ENCODE results near the gene CEP128.

The CEP128 gene

DNA sequence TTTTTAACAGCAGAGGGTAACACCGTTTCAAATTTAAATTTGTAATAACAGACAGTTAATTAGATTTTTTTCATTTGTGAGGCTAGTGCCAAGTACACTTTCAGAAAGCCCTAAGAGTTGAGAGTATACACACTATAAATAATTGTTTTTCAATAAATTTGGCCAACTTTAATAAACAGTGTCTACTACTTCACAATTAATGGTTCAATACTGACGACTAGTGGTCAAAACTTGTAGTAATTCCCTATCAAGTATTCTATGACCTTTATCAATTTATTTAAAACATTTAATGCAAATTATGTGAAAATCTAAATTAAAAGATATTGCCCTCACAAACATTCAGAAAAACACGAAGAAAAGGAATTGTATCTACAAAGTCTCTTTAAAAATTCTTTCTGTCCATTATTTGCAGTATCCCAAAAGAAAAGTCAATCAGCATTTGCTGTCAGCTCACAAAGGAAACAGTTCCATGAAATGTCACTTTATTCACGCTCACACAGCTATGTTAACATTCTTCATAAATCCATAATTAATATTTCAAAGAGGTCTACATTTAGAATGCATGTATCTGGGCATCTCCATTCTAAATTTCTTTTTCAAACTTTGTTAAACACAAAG is 91.2 kb downstream of the CEP128 start:
- no peaks in the 10 kb centered on the region for H3K9me3 Mint-ChIP-seq
- no peak overlapping the region for H3K27ac Mint-ChIP-seq (ENCODE audit: low read depth)
- no peak overlapping the region for H3K4me3 Mint-ChIP-seq
- DNase-seq (ENCODE audit: low spot score in 2 of 2) (no peak), ATAC-seq (replicated peaks; ENCODE audit: extremely low read depth, poor library complexity, severe bottlenecking) (no peak)
- H3K27me3 Mint-ChIP-seq = no peaks in the 10 kb centered on the region
- peaks cover 1% of the 10 kb centered on the region for H3K36me3 Mint-ChIP-seq (ENCODE audit: insufficient read depth)
- H3K4me1 Mint-ChIP-seq = no peaks in the 10 kb centered on the region

DNA sequence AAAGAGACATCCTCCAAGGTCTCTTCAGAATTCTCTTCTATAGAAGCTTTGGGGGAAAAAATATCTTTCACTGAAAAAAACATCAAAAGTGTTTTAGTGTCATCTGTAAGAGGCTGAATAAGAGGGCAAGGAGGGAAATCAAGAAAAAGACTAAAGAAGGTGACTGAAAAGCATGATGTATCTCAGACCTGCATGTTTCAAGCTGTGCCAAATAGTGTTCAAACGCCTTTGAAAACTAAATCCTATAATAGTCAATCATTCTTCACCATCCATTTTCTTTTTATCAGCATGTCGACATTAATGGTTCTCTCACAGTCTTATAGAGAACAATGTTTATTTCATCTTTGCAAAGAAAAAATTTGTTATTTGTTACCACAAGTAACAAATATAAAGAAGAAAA is 94.5 kb downstream of the CEP128 start:
- Mint-ChIP-seq H3K9me3 (no peaks in the 10 kb centered on the region), H3K27ac (ENCODE audit: low read depth) (no peak overlapping the region), H3K36me3 (ENCODE audit: insufficient read depth) (no peaks in the 10 kb centered on the region), H3K4me1 (no peaks in the 10 kb centered on the region), H3K27me3 (no peaks in the 10 kb centered on the region), H3K4me3 (no peak overlapping the region)
- DNase-seq (ENCODE audit: low spot score in 2 of 2) (no peak), ATAC-seq (replicated peaks; ENCODE audit: extremely low read depth, poor library complexity, severe bottlenecking) (no peak)

DNA sequence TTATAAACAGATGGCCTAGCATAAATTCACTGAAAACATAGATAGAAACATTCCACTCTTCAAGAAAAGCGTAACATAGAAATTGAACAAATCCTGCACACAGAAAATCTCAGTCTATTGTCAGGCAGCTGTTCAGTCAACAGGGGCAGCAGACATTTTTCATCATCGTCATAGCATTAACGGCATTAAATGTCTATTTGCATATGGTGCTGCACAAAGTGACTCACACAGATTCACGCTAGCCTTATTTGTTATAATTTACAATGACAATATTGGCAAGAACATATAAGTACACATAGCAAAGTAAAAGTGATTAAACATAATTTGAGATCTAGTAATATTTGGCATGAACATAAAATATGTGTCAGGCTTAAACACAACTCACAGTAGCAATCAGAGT is 95.7 kb downstream of the CEP128 start:
- Mint-ChIP-seq H3K9me3 (no peaks in the 10 kb centered on the region), H3K4me1 (no peaks in the 10 kb centered on the region), H3K4me3 (no peak overlapping the region), H3K36me3 (ENCODE audit: insufficient read depth) (no peaks in the 10 kb centered on the region), H3K27me3 (no peaks in the 10 kb centered on the region), H3K27ac (ENCODE audit: low read depth) (no peak overlapping the region)
- DNase-seq (ENCODE audit: low spot score in 2 of 2) (no peak), ATAC-seq (replicated peaks; ENCODE audit: extremely low read depth, poor library complexity, severe bottlenecking) (no peak)

DNA sequence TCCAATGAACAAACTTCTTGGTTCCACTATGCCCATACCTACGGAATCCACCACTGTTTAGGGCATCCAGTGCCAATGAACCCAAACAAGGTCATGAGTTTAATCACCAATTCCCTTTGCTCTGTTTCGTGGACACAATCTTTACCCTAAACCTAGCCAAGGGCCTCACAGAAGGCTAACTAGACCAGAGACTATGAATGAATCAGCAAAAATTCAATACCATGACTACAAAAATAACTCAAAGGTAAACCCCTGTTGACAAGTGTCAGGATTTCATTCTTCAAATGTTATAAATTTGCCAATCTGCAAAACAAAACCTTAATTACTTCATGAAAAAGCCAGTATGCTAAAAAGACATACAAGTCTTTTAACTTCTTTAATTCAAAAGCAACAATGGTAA is 96.7 kb downstream of the CEP128 start:
- H3K9me3 Mint-ChIP-seq = no peaks in the 10 kb centered on the region
- DNase-seq (ENCODE audit: low spot score in 2 of 2) (no peak), ATAC-seq (replicated peaks; ENCODE audit: extremely low read depth, poor library complexity, severe bottlenecking) (no peak)
- H3K36me3 Mint-ChIP-seq (ENCODE audit: insufficient read depth) = no peaks in the 10 kb centered on the region
- H3K27ac Mint-ChIP-seq (ENCODE audit: low read depth) = no peak overlapping the region
- no peaks in the 10 kb centered on the region for H3K27me3 Mint-ChIP-seq
- no peaks in the 10 kb centered on the region for H3K4me1 Mint-ChIP-seq
- no peak overlapping the region for H3K4me3 Mint-ChIP-seq

DNA sequence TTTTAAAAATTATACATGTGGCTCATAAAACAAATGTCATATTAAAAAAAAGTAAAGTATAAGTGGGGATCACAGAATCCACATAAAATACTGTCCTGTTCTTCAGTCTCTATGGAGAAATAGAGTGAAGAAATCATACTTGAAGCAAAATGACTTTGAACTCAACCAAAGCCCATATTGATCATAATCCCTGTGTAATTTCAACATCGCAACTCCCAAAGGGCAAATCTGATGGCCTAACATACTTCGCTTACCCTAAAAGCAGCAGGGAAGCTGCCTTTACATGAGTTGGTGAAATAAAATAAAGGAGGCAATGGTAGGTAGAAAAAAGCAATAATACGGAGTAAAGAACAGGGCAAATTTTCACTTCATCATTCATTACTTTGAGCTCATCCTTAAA is 101.8 kb downstream of the CEP128 start:
- DNase-seq (ENCODE audit: low spot score in 2 of 2) (no peak), ATAC-seq (replicated peaks; ENCODE audit: extremely low read depth, poor library complexity, severe bottlenecking) (no peak)
- Mint-ChIP-seq H3K27ac (ENCODE audit: low read depth) (no peak overlapping the region), H3K9me3 (no peaks in the 10 kb centered on the region), H3K36me3 (ENCODE audit: insufficient read depth) (peaks cover 1% of the 10 kb centered on the region), H3K27me3 (no peaks in the 10 kb centered on the region), H3K4me1 (no peaks in the 10 kb centered on the region), H3K4me3 (no peak overlapping the region)

DNA sequence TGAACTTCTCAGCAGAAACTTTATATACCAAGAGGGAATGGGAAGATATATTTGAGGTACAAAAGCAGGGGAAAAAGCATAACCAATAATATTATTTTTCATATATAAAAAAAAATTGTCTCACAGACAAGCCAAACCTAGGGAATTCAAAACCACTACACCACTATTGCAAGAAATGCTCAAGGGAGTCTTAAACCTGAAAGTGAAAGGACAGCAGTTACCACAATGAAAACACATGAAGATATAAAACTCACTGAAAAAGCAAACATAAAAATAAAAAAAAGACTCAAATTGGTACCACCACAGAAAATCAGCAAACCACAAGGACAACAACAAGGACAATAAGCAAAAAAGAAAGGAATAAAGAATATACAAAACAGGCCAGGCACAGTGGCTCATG is 131.9 kb downstream of the CEP128 start:
- Mint-ChIP-seq H3K4me1 (peaks cover 8% of the 10 kb centered on the region), H3K27ac (ENCODE audit: low read depth) (no peak overlapping the region), H3K36me3 (ENCODE audit: insufficient read depth) (peaks cover 7% of the 10 kb centered on the region), H3K9me3 (peaks cover 22% of the 10 kb centered on the region), H3K27me3 (no peaks in the 10 kb centered on the region), H3K4me3 (no peak overlapping the region)
- ATAC-seq (replicated peaks; ENCODE audit: extremely low read depth, poor library complexity, severe bottlenecking) = no peak
- DNase-seq (ENCODE audit: low spot score in 2 of 2) = no peak

DNA sequence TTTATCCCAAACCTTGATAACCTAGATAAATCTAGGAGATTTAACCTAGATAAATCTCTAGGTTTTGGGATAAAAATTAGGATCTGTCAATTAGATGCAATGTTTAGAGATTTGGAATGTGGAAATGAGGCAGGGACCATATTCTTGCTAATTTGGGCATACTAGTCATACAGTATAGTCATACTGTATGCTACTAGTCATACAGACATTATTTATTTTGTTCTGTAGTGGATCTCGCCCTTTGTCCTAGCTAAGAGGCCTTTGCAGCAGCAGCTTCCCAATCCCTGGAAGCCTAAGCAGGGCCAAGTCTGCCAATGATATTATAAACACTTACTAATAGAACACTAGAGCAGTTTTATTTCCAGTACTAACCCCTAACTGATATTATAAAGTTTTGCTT is 136.4 kb downstream of the CEP128 start:
- no peaks in the 10 kb centered on the region for H3K27me3 Mint-ChIP-seq
- no peak overlapping the region for H3K4me3 Mint-ChIP-seq
- H3K36me3 Mint-ChIP-seq (ENCODE audit: insufficient read depth) = peaks cover 9% of the 10 kb centered on the region
- no peak for DNase-seq (ENCODE audit: low spot score in 2 of 2)
- H3K27ac Mint-ChIP-seq (ENCODE audit: low read depth) = no peak overlapping the region
- ATAC-seq (replicated peaks; ENCODE audit: extremely low read depth, poor library complexity, severe bottlenecking) = no peak
- H3K9me3 Mint-ChIP-seq = peaks cover 24% of the 10 kb centered on the region
- H3K4me1 Mint-ChIP-seq = peaks cover 8% of the 10 kb centered on the region

DNA sequence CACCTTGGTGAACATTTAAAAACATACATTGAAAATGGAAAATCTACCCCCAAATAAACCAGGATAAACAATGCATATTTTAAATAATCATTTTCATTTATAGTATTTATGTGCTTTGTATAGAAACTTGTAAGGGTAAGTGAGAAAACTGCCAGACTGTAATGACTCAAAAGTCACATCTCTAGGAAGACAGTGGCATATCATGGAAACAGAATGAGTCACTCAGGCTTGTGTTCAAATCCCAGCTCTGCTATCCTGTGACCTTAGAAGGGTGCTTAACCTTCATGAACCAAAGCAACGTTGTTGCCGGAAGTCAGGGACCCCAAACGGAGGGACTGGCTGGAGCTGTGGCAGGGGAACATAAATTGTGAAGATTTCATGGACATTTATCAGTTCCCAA is 142.7 kb downstream of the CEP128 start:
- H3K36me3 Mint-ChIP-seq (ENCODE audit: insufficient read depth) = peaks cover 2% of the 10 kb centered on the region
- no peak overlapping the region for H3K4me3 Mint-ChIP-seq
- DNase-seq (ENCODE audit: low spot score in 2 of 2) = no peak
- H3K9me3 Mint-ChIP-seq = peaks cover 11% of the 10 kb centered on the region
- H3K4me1 Mint-ChIP-seq = no peaks in the 10 kb centered on the region
- H3K27me3 Mint-ChIP-seq = no peaks in the 10 kb centered on the region
- no peak for ATAC-seq (replicated peaks; ENCODE audit: extremely low read depth, poor library complexity, severe bottlenecking)
- H3K27ac Mint-ChIP-seq (ENCODE audit: low read depth) = no peak overlapping the region

DNA sequence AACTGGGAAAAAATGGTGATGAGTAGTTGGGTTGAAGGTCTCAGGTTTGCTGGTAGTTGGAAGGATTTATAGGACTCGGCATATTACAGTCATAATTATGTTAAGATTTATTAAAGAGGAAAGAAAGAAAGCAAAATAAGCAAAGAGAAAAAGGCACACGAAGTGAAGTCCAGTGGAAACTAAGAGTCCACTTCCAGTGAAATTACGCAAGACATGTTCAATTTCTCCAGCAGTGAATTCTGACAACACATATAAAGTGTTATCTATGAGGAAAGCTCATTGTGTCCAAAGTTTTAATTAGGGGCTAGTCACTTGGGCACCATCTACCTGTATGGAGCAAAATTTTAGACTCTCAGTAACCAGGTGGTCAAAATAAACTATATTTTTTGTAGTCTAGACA is 143.3 kb downstream of the CEP128 start:
- no peak for ATAC-seq (replicated peaks; ENCODE audit: extremely low read depth, poor library complexity, severe bottlenecking)
- H3K9me3 Mint-ChIP-seq = peaks cover 11% of the 10 kb centered on the region
- no peaks in the 10 kb centered on the region for H3K4me1 Mint-ChIP-seq
- no peak overlapping the region for H3K27ac Mint-ChIP-seq (ENCODE audit: low read depth)
- DNase-seq (ENCODE audit: low spot score in 2 of 2) = no peak
- no peak overlapping the region for H3K4me3 Mint-ChIP-seq
- peaks cover 2% of the 10 kb centered on the region for H3K36me3 Mint-ChIP-seq (ENCODE audit: insufficient read depth)
- no peaks in the 10 kb centered on the region for H3K27me3 Mint-ChIP-seq

DNA sequence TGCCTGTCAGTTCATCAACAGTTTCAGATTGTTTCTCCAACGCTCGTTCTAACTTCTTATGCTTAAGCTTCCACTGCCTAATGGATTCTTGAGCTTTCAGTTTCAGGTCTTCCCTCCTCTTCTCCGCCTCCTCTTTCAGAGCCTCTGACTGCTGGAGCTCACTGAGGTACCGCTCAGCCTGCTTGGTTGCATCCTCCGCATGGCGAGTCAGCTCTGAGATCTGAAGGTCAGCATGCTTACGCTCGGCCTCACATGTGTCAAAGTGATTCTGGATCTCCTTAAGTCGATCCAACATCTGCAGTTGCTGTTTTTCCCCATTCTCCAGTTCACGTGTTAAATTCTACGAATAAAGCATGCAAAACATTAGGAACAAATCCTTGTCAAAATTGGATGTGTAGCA is 148.8 kb downstream of the CEP128 start:
- no peak for DNase-seq (ENCODE audit: low spot score in 2 of 2)
- no peaks in the 10 kb centered on the region for H3K4me1 Mint-ChIP-seq
- peaks cover 5% of the 10 kb centered on the region for H3K36me3 Mint-ChIP-seq (ENCODE audit: insufficient read depth)
- no peaks in the 10 kb centered on the region for H3K27me3 Mint-ChIP-seq
- H3K9me3 Mint-ChIP-seq = no peaks in the 10 kb centered on the region
- no peak overlapping the region for H3K4me3 Mint-ChIP-seq
- ATAC-seq (replicated peaks; ENCODE audit: extremely low read depth, poor library complexity, severe bottlenecking) = no peak
- H3K27ac Mint-ChIP-seq (ENCODE audit: low read depth) = no peak overlapping the region

DNA sequence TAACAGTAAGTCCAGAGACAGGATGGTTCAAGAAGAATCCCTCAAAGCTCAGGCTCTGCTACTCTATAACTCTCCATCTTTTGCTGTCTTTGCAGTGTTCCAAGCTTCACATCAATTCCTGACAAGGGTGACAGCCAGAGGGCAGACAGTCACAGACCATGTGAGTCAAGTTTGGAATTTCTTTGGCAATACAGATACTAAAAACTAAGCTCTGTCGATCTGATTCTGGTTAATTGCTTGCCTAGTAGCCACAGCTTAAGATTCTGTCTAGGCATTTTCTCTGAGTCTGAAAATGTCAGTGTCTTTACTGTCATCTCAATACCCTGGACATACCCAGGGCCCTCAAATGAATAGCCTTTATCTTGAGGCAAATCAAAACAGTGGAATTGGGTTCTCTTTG is 153.7 kb downstream of the CEP128 start:
- Mint-ChIP-seq H3K9me3 (no peaks in the 10 kb centered on the region), H3K36me3 (ENCODE audit: insufficient read depth) (peaks cover 9% of the 10 kb centered on the region), H3K4me1 (no peaks in the 10 kb centered on the region), H3K27me3 (no peaks in the 10 kb centered on the region), H3K27ac (ENCODE audit: low read depth) (no peak overlapping the region), H3K4me3 (no peak overlapping the region)
- DNase-seq (ENCODE audit: low spot score in 2 of 2) (no peak), ATAC-seq (replicated peaks; ENCODE audit: extremely low read depth, poor library complexity, severe bottlenecking) (no peak)

DNA sequence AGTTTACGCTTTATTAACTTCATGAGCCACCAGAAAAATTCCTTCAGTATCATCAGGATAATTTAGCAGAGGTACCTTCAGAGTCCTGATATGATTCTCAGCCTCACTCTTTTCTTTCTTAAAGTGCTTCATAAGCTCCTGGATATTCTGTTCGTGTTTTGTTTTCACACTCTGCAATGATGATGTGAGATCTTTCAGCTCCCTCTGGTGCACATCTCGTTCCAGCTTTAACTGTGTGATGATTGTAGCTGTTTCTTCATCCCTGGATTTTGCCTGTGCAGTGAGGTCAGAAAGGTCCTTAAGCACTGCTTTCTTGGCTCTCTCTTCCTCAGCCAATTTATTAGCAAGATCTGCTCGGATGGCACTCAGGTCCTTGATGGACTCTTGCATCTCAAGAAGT is 156.7 kb downstream of the CEP128 start:
- Mint-ChIP-seq H3K4me1 (no peaks in the 10 kb centered on the region), H3K27me3 (no peaks in the 10 kb centered on the region), H3K9me3 (no peaks in the 10 kb centered on the region), H3K27ac (ENCODE audit: low read depth) (no peak overlapping the region), H3K36me3 (ENCODE audit: insufficient read depth) (peaks cover 4% of the 10 kb centered on the region), H3K4me3 (no peak overlapping the region)
- ATAC-seq (replicated peaks; ENCODE audit: extremely low read depth, poor library complexity, severe bottlenecking) (no peak), DNase-seq (ENCODE audit: low spot score in 2 of 2) (no peak)

DNA sequence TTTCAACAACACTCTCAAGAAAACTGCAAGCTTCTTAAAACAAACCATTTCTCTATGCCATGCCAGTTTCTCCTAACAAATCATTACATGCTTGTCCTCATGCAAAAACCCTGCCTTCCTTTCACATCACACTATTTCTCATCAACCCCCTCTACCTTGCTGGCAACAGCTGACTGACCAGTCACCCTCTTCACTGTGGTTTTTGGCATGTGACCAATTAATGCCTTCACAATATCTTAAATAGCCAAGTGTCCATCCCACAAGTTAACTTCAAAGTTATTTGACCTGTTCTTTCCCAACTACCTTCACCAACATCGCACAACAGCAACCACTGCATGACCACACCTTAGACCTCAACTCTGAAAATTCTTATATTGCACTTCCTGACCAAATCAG is 159.6 kb downstream of the CEP128 start:
- no peaks in the 10 kb centered on the region for H3K27me3 Mint-ChIP-seq
- H3K36me3 Mint-ChIP-seq (ENCODE audit: insufficient read depth) = peaks cover 2% of the 10 kb centered on the region
- no peak overlapping the region for H3K4me3 Mint-ChIP-seq
- DNase-seq (ENCODE audit: low spot score in 2 of 2) = no peak
- no peak overlapping the region for H3K27ac Mint-ChIP-seq (ENCODE audit: low read depth)
- H3K9me3 Mint-ChIP-seq = no peaks in the 10 kb centered on the region
- no peak for ATAC-seq (replicated peaks; ENCODE audit: extremely low read depth, poor library complexity, severe bottlenecking)
- H3K4me1 Mint-ChIP-seq = no peaks in the 10 kb centered on the region

DNA sequence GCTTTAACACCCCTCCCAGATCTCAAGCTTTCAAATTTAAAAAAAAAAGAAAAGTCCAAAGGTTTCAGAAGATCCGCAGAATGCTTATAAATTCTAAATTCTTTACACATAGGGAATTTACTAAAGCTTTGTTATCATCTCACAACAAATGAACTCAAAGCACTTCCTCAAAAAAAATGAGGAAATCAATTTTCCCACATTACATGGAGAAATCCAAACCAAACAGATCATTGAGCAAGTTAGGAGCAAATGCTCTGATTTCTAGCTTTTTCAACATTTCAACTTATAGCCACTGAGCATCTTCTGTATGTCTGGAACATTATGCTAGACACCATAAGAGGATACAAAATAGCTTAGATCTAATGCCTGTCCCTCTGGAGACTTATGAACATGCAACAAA is 161.0 kb downstream of the CEP128 start:
- no peak for ATAC-seq (replicated peaks; ENCODE audit: extremely low read depth, poor library complexity, severe bottlenecking)
- Mint-ChIP-seq H3K4me1 (no peaks in the 10 kb centered on the region), H3K27me3 (no peaks in the 10 kb centered on the region), H3K27ac (ENCODE audit: low read depth) (no peak overlapping the region), H3K4me3 (no peak overlapping the region), H3K36me3 (ENCODE audit: insufficient read depth) (peaks cover 2% of the 10 kb centered on the region), H3K9me3 (no peaks in the 10 kb centered on the region)
- no peak for DNase-seq (ENCODE audit: low spot score in 2 of 2)
